HG02840 (cell line): ENCODE data around the gene ANGPTL2.

Experiments used
- ATAC-seq: cut with Tn5 transposase; IDR thresholded peaks from one replicate; pipeline ENCODE4 v1.9.1; 2021; ENCODE audit warnings: mild to moderate bottlenecking, moderate library complexity, moderate number of reproducible peaks; ENCODE audit not compliant: unreplicated experiment, low FRiP score

The ANGPTL2 gene

GRCh38 chr9:127121628-127122175, 733 bp downstream of the ANGPTL2 start:
- no peak for ATAC-seq

DNA sequence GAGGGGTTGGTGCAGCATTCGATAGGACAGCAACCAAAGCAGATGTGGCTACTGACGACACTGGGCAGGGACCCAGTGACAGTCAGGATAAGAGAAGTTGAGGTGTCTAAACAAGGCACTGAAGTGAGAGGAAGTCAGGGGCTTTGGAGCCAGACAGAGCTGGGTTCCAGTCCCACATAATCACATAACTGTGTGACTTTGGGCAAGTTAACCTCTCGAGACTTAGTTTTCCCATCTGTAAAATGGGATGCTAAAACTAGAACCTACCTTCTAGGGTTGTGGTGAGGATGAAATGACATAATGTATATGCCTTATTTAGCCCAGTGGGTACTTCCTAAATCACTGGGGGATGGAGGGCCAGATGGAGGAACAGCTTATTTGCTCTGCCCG, 3.1 kb downstream of the ANGPTL2 start:
- no peak for ATAC-seq

DNA sequence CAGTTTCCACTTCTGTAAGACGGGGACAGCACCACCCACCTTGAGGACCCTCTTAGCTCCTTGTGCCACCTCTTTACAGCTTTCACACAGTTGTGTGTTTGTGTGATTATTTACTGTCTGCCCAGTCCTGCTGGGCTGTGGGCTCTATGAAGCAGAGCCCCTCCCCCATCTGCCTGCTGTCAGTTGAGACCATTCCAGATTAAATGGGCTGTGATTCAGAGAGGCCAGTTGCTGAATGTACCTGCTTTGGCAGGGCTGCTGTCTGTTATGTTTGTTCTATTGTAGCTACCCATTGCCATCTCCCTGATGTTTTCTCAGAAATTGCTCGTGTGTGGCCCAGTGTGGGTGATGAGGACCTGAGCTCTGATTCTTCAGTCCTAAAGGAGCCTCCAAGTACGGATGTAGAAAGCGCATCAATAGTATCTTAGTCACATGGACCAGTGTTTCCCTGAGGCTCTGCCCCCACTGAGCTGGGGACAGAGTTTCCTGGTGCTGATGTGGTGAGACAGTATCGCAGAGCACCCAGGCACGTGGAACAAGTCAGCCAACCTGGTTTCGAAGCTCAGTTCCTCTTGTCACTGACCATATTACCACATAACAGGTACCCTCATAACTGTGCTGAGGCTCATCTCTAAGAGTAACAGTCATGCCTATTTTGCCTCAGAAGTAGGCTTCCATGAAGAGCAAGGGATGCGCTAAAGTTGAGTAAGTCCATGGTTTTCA, 3.7 kb downstream of the ANGPTL2 start:
- no peak for ATAC-seq

GRCh38 chr9:127117801-127118200, 4.6 kb downstream of the ANGPTL2 start:
- no peak for ATAC-seq

DNA sequence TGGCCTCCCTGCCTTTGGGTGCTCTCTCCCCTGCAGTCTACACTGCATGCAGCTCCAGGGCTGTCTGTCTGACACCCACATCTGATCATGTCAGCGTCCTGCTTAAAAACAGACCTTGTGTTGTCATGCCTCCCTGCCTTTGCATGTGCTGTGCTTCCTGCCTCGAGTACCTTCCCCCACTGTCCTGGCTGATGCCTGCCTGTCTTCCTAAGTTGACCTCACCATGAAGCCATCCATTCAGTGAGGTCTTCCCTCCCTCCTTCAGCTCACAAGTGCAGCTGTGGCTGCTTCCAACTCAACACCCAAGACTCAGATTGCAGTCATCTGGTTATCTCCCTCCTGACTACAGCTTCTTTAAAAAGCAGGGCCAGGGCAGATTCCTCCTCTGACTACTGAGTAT, 5.5 kb downstream of the ANGPTL2 start:
- ATAC-seq = no peak

DNA sequence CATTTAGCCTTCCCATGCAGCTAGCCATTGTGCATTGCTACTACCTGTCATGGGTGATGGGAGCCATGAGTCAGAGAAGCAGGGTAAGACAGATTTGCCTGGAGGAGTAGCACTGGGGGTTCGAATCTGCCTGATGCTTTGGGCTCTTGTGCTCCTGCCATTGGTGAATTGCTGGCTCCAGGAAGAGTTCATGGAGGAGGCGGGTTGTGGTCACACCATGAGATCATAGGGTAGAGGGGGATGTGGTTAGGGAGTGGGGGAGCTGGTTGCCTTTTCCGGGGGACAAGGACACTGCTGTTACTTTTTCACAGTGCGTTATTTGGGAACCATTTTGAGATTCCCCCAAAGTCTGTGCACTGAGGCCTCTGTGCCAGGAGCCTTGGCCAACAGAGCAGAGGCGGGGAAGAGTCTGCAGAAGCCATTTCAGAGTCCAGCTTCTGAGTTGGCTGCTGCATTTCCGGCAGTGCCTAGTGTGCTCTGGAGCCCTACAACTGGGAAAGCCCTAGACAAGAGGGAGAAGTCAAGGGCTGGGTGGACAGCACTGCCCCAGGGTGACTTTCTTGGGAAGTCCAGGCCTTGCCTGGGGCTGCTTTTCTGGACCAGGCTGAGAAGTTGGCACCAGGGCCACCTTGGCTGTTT, 6.2 kb downstream of the ANGPTL2 start:
- no peak for ATAC-seq

GRCh38 chr9:127114606-127115005, 7.8 kb downstream of the ANGPTL2 start:
- ATAC-seq = no peak

DNA sequence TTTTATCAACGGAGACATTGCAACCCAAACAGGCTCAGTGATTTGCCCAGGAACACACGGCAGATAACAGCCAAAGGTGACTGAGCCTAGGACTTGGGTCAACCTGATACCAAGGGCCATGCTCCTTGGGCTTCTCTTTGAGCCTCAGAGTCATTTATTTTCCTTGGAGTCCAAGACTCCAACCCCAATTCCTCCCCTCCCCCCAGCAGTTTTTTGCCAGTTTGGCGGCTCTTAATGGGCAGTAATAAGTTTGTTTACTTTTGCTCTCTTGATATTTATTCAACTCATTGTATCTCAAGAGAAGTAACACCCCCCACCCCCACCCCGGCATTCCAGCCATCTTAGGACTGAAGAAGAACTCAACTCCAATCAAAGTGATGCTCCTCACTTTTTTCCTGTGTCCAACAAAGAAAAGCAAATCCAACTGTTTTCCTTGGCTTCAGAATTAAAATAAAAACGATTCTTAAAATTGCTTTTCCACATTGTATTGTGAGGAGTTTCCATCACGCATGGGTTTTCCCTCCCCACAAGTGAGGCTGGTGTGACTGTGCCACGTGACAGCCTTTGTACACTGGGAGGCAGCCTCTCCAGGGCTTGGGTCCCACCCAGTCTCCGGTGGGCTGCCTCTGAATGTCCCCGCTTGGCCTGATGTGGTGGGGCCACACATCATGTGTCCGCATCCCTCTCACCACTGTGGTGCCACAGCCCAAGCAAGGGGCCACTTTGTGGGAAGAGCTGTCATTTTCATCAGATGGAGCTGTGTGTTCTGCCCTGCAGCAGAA, 9.1 kb downstream of the ANGPTL2 start:
- no peak for ATAC-seq

- ATAC-seq = no peak
These were observed 9.7 kb downstream of the ANGPTL2 start for GRCh38 chr9:127112735-127113161.

DNA sequence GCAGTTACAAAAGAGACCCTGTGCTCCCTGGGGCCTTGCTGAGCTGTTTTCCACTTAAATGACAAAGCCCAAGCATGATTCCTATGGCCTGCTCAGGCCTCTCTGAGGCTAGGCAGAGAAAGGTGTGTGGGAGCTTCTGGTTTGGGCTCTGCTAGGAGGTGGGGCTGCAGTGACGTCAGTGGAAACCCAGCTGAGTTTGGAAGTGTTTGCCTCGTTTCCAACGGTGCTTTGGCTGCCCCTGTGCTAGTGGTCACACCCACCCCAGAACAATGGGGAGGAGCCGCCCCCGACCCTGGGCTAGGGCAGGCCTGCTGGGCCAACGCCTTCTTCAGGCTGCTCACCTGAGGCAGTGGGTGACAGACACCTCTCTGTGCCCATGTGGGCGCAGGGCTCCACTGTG, 10.4 kb downstream of the ANGPTL2 start:
- ATAC-seq = no peak

GRCh38 chr9:127109212-127109711, 13.2 kb downstream of the ANGPTL2 start:
- no peak for ATAC-seq

GRCh38 chr9:127107929-127108876, 14.2 kb downstream of the ANGPTL2 start:
- no peak for ATAC-seq

- no peak for ATAC-seq
These were observed 15.1 kb downstream of the ANGPTL2 start for GRCh38 chr9:127107171-127107928.

DNA sequence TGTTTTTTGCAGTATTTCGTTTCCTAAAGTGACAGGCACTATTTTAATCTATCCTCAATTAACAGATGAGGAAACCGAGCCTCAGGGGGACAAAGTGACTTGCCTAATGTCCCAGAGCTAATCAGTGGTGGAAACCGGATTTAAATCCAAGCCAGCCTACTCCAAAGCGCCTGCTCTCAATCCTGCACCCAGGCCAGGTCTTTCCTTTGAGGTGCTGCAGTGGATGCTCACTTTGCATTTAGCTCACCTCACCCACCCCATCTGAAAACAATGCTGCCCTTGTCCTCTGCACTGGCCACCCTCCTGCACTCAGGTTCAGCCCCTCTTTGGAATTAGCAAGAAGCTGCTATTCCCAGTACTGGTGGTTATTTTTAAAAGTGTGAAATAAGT, 16.0 kb downstream of the ANGPTL2 start:
- no peak for ATAC-seq

GRCh38 chr9:127105805-127106465, 16.5 kb downstream of the ANGPTL2 start:
- no peak for ATAC-seq

DNA sequence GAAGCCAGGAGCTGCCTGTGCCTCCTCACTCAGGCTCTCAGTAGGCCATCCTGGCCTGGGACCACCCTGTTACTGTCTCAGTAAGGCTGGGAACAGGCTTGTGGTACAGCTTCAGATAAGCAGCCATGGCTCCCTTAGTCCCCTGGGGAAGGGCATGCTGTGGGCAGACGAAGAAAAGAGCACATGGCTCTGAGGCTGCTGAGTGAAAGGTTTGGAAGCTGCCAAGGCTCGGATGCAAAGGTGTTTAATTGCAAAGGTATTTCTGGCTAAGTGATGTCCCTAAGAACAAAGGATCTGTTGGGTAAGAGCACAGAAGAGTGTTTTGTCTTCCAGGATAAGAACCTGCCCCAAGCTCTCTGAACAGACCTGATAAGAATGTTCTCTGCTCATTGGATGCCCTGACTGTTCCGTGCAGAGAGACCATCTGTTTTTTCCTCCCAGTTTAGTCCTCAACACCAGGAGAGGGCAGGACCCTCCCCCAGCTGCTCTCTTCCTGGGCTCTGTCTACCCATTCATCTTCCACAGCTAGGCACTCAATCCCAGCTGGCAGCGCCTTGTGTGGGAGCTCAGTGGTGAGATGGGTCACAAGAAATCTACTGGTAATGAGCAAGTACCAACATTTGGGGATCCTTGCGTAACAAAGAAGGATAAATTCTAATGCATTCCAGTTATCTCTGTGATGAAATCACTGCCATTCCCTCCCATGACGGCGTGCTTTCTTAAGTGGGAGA, 17.7 kb downstream of the ANGPTL2 start:
- no peak for ATAC-seq

- ATAC-seq = no peak
These were observed 19.6 kb downstream of the ANGPTL2 start for GRCh38 chr9:127102788-127103187.

- no peak for ATAC-seq
These were observed 20.3 kb downstream of the ANGPTL2 start for GRCh38 chr9:127102176-127102575.
